Dedifferentiated amniotic fluid mesenchymal stem cell (primary cell): Measurements from ENCODE around the gene IRX6.

Source experiments
- DNase-seq: peaks from one replicate; pipeline ENCODE4 v3.0.0-alpha.2; 2016; ENCODE audit errors: extremely low spot score

Gene IRX6

DNA sequence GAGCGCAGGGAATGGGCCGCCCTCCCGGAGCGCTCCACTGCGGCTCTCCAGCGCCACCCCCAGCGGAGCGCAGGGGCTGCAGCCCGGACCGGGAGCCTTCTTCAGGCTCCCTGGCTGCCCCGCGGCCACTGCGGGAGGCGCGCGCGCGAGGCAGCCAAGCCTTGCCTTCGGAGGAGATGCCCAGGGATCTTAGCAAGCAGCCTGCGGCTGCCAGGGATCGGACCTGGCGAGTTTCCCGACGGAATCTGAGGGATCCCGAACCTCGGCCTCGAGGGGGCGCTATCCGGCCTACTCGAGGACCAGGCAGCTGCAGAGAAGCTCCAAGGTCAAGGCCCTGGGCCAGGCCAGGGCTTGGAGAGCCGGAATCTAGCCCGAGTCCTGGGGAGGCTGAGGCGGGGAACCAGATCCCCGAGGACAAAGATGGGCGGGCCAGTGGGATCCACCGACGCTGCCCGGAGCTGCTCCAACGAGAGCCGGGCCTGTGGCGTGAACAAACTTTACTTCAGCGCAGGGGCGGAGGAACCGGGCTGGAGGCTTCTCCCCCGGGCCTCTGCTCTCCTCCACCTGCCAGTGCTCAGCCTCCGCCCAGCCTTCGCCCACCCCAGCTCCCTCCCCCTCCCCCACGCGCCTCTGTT, at the start of gene IRX6:
Gene IRX6, plus strand, starts transcription at position 567 of the 635 bp plus-strand sequence. CDS start 889 bp downstream, outside the sequence.
- DNase-seq: no peak

DNA sequence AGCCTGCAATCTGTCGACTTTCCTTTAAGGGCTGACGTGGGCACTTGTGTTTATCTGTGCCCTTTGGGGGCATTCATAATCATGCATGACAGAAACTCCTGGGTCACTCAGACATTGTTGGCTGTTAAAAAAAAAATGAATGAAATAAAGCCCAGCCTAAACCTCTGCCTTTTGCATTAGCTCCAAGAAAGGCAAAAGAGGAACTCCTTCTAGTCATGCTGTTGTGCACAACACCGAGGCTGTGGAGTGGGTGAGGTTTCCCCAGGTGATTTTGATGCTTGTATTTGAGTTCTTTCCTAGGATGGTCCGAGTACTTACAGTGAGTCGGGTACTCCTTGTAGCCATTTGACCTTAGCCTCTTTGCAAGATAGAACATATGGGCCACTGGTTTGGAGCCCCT, 49.6 kb upstream of the IRX6 start:
- no peak for DNase-seq

DNA sequence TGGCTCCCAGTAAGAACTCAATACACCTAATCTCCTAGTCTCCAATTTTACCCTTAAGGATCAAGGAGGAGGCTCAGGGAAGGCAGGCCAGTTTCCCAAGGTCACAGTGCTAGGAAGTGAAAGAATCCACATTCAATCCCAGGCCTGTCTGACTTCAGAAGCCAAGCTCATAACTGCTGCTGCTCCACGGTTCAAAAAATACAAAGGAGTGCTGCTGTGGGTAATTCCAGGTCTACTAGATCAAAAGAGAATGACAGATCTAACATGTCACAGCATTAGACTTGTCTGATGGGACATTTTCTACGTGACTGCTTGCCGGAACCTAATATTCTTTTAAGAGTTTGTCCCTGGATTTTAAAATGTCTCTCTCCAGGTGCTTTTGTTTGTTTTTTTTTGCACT, 48.8 kb upstream of the IRX6 start:
- DNase-seq: no peak

DNA sequence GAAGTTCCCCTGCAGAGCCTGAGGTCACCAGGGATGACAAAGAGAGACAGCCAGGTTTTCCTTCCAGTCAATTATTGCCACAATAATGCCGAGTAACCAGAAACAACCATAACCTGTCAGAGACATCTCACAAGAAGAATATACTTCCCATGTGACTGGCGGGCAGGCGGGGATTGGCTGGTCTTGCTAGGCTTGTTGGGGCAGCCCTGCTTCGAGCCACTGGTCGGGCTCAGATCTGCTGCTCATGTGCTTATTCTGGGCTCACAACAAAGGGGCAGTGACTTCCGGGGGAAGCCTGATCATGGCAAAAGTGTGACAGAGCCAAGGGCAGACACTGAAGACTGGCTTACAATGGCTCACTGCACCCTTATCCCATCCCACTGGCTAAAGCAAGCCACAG, 48.1 kb upstream of the IRX6 start:
- DNase-seq: no peak

DNA sequence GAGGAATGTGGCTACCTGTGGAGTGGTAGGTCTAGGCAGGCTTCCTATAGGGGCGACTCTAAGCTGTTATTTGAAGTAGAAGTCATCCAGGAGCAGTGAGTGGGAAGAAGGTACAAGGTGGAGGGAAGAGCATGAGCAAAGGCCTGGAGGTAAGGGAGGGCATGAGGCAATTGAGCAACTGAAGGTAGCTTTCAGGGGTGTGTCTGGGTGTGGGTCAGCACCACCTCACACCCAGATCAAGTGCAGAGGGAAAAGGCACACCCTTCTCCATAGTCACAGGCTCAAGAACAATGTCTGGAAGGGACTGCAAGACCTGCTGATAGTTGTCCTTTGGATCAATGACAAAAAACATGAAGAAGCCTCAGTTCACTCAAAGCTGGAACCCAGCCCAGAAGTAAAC, 46.5 kb upstream of the IRX6 start:
- no peak for DNase-seq

DNA sequence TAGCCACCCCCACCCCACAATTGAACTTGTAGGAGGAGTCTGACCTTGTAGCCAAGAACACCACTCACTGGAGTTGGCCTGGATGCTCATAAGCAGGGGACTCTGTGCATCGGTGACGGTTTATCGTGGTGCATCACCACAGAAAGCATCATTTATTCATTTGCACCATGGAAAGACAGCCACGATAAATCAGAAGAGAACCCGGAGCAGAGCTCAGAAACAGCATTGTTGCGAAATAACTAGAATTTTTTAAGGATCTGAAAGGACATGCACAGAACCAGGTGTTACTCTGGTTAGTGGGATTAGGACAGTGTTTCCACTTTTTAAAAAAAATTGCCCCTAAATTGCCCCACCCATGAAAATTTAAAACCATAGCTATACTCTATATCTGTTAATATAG, 44.4 kb upstream of the IRX6 start:
- no peak for DNase-seq

DNA sequence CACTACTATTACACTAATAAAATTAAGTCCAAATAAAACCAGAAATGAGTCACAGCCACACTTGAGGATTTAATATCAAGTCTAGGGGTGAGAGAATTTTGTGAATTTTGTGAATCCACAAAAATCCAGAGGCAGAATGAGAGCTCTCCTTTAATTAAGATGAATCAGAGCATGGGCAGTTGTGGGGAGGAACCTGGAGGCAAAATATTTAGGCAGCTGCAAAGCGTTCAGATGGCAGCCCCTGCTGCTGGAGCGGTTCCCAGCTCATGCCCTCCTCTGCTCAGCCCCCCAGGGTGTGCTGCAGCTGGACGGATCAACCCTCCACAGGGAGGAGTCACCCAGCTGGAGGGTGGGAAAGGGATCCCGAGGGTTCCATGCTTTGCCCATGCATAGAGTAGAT, 43.4 kb upstream of the IRX6 start:
- no peak for DNase-seq

DNA sequence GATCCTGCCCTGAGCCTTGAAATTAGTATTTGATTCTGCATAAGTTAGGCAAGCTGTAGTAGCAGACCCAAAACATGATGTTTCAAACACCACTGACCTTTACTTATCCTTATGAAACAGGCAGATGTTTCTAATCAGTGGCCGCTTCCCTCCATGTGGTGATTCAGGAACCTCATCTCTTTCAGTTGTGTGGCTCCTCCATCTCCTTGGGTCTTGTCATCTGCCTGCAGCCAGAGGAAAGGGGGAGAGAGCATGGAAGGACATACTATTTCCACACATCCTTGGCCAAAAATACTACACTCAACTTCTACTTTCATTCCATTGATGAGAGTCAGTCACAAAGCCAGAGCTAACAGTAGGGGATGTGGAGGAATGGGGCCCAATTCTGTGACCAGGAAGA, 41.6 kb upstream of the IRX6 start:
- DNase-seq: no peak

DNA sequence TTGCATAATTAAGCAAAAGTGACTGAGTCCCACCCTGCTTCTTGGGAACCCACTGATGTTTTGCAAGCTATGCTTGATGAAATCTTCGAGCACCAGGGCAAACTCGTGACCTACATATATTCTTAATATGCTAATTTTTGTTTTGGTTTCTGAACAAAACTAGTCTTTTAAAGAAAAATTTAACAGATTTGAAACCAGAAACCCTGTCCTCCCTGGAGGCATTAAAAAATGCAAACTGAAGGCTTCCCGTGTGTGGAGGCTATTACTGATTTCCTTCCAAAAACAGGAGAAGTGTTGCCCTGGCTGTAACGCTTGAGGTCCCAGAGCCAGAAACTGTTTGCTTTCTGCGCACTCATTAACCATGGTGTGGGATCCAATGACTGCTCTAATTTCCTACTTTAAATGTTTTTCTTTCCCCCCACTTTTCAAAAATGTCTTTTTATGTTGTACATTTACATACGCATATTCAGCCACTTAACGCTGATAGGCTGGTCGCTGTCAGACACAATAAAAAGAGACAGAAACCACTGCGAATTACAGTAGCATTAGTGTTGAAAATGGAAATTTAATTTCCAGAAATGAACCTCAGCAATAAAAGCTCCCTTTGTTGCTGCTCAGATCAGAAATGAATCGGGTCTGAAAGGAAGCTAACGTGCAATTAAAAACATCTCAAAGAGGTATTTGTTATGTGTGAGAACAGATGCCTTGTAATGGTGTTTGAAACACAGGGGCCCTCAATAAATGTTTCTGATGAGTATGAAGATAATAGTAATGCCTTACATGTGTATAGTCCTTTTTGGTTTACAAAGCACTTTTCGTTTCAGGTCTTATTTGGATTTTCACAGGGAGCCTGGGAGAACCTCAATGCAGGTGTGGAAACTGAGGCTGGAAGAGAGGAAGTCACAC, 39.9 kb upstream of the IRX6 start:
- DNase-seq: no peak

DNA sequence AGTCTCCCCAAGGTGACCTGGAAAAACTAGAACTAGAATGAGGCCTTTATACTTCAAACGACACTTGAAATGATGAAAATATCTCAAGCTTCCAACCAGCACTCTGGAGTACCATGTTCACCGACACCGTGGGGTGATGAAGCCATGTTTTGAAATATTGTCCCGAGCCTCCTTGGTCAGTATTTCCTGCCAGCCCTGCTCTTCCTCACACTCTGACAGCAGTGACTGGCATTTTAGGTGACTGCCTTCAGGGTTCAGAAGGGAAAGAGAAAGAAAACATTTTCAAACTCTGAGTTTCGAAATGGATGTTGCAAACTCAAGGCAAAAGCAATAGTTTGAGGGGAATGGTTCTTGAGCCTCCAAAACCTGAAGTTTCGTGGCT, 39.3 kb upstream of the IRX6 start:
- DNase-seq: no peak

DNA sequence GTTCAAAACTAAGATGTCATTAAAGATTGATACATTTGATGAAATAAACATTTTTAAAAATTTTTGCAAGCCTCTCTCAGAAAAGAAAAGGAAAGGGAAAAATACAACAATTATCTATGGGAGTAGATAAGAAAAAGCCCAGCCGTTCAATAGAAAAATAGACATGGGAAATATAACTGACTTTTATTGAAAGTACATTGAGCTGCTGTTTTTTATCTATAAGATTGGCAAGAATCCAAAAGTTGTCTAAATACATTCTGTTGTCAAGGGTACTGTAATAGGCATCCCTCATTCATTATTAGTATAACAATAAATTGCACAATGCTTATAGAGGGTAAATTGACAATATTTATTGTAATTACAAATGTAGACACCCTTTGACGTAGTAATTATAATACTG, 38.4 kb upstream of the IRX6 start:
- no peak for DNase-seq

DNA sequence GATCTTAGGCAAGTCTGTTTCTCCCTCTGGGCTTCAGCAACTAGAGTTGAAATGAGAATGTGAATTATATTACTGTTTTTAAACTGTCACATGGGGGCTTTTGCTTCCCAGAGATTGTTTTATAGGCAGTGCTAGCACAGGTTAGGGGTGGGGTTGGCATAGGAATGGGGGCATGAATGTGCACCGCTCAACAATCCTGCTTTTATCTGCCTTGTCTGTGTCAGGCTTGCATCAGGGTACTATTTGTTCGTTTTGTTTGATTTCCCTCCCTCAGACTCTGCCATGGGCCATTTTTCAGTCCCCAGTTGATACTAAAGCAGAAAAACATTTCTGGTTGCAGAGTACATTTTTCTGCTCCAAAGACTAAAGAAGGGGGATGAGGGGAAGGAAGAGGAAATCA, 34.6 kb upstream of the IRX6 start:
- DNase-seq: no peak

DNA sequence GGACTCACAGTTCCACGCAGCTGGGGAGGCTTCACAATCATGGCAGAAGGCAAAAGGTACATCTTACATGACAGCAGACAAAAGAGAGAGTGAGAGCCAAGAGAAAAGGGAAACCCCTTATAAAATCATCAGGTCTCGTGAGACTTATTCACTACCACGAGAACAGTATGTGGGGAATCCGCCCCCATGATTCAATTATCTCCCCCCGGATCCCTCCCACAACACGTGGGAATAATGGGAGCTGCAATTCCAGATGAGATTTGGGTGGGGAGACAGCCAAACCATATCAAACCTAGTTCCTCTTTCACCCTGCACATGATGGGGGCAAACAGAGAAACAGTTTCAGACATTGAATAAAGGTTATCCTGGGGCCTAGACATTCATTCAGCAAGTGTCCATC, 32.2 kb upstream of the IRX6 start:
- no peak for DNase-seq

DNA sequence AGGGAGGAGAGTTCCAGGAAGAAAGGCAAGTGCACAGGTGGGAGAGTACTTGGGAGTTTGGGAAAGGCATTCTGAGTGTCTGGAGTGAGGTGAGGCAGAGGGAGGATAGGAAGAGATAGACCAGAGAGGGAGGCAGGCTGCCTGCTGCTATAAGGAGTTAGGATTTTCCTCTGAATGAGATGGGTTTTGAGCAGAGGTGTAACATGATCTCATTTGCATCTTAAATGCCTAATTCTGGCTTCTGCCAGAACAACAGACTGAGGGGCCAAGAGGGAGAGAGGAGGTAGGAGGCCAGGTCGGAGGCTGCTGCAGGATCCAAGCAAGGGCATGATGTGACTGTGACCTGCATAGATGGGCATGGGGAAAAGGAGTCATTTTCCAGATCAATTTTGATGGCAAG, 31.5 kb upstream of the IRX6 start:
- no peak for DNase-seq

DNA sequence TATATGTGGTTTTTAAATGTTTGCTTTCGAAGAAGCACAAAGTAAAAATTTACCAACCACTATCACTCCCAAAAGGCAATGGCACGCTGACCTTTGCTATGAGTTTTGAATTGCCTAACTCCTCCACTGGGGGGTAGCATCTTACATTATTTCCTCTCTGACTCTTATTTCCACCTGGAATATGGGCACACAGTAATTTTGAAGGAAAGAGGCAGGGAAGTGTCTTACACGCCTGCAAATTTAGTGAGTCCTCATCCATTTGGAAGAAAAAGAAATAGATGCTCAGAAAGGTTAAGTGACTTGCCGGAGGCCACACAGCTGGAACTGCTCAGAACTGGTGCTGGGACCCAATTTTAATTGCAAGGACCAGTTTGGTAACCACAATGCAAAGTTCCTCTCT, 29.9 kb upstream of the IRX6 start:
- DNase-seq: no peak

DNA sequence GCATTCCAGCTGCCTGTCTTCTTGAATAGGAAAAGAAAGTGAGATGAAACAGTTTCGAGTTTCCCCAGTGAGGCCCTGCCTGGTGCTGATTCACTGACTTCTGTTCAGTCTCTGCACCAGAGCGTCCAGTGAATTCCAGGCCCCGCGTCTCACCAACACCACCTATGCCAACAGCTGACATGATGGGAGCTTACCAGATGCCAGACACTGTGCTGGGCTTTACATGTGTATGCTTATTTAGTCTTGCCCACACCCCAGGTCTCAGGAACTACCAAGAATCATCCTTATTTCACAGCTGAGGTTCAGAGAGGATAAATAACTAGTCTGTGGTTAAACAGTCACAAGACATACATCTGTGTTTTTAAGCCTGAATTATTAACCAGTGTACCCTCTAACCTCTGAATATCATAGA, 29.1 kb upstream of the IRX6 start:
- DNase-seq: no peak

DNA sequence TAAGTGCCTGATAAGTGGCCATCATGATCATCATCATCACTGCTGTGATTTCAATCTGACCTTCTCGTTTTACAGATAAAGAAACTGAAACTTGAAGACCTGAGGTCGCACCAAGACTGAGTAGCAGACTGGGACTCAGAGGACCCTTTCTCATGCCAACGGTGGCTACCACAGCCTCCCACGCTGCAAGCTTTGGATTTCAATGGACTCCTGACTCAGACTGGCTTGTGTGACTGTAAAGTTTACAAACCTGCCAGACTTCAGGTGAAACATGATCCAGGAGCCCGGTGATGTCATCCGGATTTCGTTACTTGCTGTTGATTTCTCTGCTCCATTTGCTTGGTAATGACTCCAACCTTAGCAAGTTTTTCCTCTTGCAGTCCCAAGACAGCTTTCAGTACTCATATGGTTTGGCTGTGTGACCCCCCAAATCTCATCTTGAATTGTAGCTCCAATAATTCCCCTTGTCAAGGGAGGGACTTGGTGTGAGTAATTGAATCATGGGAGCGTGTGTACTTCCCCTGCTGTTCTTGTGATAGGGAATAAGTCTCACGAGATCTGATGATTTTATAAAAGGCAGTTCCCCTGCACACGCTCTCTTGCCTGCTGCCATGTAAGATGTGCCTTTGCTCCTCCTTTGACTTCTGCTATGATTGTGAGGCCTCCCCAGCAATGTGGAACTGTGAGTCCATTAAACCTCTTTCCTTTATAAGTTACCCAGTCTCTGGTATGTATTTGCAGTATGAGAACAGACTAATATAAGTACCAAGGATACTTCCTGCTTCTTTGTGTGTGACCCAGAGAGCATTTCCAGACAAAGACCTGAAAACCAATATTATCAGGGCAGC, 26.7 kb upstream of the IRX6 start:
- no peak for DNase-seq

DNA sequence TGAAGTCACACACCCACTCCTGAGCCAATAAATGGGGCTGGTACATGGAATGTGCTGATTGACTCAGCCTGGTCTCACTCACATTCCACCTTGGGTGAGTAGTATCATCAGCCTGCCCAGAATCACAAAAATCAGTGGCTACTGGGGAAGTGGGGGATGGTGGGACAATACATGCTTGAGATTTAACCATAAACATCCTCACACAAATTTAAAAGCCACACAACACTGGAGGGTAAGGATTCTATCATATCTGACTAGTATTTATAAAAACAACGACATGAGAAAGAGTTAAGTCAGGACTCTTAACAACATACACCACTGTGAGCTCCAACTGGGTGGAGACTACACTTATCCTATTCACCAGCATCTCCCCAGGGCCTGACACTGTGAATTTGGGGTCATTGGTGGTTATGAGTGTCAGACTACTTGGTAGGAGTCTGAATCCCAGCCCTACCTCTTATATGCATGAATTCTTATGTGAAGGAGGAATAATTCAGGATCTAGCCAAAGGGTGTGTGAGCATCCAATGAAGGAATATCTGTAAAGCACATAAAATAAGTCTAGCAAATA, 26.0 kb upstream of the IRX6 start:
- no peak for DNase-seq

DNA sequence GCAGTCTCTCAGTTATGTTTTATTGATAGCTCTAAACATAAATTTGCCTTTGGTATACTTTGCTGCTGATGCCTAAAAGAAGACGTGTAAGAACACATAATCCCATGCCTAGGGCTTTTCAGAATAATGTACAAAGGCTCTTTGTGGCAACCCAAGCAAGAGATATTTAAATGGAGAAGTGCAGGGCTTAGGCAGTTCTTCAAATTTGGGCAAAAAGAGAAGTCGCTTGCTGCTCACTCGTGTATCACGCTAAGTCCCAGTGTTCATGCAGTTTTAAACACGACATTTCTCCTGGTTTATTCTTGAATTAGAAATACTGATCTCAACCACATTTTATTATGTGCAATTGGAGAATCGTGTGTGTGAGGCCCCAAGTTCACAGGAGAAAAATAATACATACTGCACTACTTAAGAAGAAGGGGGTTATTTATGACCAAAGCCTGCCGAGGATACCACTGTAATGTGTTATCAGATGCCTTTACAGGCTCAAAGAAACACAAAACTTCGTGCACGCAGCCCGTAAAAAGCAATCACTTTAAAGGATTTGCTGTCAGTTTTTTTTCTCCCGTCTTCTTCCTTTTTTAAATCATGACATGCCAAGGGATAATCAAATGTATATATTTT, 22.5 kb upstream of the IRX6 start:
- DNase-seq: no peak

DNA sequence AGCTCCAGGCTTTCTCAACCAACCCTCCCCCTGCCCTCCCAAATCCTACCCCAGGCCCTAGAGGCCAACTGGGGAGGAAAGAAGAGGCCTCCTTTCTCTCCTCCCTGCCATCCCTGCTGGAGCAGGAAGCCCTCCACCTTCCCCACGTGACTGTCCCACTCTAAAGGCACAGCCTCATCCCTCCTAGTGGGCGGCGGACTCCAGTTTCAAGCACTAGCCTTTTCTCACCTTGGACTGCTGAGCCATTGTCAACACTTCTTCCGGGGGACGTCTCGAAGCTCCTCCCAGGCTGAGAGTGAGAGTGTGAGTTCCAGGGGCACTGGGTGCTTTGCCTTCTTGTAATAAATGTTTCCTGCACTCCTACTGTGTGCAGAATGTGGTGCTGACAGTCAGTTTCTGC, 21.4 kb upstream of the IRX6 start:
- DNase-seq: no peak

DNA sequence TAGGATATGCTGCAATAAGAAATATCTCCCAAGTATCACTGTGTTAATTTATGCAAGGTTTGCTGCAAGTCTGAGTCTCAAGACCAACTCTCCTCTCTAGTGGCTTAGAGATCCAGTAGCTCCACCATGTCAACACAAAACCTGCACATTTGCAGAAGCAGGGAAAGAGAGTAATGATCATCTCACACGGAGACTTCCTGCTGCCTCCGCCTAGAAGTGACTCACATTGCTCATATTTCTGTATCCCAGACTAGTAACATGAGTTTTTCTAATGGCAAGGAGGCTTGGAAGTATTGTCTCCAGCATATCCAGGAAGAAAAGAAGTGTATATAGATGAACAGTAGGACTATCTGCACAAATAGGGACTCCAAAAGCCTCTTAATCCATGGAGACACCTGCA, 15.0 kb upstream of the IRX6 start:
- no peak for DNase-seq

DNA sequence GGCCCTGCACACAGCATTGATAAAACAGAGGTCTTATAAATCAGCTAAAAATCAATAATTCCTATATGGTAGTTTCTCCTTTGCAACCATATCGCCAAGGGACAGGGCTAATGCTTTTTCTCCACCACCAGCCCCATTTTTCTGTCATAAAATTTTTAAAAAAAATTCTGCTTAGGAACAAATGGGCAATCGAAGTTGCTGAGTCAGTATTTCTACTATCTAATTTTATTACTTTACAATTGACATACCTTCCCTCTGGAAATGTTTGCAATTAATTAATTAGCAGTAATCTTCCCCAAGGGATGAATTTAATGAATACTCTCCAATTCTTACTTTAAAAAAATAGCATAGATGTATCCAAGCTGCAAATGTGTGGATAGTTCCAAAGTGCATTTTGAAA, 1.7 kb upstream of the IRX6 start:
- no peak for DNase-seq
